ENCODE measurements around the gene CELF4.

CELF4 gene

DNA sequence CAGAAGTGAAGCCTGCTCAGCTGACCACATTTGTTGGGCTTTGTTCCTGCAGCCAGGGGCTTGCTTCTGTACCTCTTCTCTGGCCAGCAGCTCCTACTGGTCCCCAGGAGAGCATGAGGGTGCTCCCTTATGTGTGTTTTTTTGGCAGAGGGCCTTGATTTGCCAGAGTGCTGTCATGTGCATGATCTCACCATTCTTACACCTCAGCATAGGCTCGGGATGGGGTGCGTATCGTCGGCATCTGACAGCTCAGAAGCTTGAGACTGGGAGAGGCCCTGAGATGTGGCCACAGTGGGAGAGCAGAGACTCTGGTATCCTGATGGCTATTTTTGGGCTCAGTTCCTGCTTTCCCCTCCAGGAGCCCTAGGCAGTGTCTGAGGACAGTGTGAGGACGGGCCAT lies 71.2 kb downstream of the CELF4 start:
- DNase-seq (ENCODE audit: low read depth): no peak

DNA sequence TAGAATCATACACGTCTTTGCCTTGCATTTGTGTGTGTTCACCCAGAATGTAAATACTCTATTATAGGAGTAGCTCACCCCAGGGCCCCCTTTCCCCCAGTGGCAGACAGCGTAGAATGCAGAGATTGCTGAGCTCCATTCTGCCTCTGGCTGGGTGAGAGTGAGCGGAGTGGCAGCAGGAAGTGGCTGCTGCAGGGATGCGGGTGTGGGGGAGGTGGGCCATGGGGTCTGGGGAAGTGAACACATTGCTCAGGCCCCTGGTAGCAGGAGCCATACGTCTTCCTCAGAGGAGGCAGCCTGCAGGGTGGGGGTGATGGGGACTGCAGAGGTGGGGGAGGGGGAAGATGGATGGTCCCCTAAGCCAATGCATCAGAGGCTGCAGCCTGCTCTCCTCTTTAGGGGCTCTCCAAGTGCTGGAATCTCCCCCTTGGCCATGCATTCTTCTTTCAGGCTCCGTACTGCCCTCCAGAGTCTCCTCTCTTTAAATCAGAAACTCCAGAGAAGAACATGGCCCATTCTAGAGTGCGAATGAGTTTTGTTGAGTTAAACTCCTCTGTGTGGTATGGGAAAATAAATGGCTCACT lies 72.2 kb downstream of the CELF4 start:
- no peak for DNase-seq (ENCODE audit: low read depth)

DNA sequence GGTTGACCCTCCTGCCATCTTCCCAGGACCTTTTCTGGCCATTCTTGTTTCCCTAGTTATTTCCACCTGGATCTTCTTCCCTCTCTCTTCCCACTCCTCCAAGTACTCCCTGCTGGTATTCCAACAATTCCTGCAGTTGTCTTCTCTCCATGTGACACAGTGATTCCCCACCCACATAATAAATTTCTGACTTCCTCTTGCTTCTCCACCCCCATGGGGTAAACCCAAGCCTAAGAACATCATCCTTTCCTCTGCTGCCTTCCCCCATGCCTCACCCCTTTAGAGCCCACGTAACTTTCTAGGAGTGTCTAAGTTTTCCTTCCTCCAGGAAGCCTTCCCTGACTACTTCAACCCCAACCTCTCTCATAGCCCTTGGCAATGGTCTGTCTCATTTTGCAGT lies 72.6 kb downstream of the CELF4 start:
- DNase-seq (ENCODE audit: low read depth): no peak

DNA sequence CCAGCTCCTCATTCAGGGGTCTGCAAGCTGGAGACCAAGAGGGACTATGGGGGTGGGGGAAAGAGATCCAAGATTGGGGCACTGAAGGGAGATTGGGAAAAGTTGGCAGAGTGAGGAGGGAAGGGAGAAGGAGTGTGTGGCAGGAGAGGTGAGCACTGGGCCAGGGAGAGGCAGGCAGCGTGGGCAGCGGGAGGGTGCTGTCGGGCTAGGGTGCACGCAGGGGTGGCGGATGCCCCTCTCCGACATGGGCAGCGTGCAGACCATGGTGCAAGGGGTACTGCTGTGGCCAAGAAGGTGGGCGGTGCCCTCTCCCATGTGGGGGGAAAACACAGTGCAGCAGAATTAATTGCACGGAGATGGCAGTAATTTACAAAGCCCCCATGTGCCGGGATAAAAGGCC lies 74.1 kb downstream of the CELF4 start:
- no peak for DNase-seq (ENCODE audit: low read depth)

DNA sequence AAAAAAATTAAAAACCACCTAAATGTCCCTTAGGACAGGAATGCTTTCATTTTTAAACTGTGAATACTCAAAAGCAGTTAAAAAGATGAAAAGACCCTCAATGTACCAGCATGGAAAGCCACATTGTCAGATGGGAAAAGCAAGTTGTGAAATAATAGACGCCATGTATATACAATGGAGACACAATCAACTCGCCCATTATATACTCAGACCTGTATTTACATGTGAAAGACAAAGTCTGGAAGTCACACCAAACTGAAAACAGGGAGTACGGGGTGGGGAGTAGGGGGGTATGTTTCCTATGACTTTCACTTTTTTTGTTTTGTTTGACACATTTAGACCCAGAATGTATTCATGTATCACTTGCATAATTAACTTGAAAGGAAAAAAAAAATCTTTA lies 75.6 kb downstream of the CELF4 start:
- no peak for DNase-seq (ENCODE audit: low read depth)

DNA sequence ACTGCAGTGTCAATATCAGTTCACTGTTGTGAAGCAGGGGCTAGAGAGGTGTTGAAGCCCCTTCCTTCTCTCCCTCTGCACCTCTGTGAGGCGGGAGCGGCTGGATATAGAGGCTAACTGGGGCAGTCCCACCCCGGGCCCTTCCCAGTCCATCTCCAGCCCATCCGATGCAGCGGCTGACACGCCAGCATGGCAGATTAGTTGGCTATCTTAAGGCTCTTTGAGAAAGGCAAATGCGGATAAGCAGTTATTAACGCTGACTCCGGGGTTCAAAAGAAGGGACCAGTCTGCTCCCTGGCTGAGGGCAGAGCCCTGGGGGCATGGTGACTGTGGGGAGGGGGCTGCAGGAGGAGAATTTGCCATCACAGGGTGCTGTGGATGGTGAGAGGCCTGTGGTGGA lies 76.6 kb downstream of the CELF4 start:
- no peak for DNase-seq (ENCODE audit: low read depth)

DNA sequence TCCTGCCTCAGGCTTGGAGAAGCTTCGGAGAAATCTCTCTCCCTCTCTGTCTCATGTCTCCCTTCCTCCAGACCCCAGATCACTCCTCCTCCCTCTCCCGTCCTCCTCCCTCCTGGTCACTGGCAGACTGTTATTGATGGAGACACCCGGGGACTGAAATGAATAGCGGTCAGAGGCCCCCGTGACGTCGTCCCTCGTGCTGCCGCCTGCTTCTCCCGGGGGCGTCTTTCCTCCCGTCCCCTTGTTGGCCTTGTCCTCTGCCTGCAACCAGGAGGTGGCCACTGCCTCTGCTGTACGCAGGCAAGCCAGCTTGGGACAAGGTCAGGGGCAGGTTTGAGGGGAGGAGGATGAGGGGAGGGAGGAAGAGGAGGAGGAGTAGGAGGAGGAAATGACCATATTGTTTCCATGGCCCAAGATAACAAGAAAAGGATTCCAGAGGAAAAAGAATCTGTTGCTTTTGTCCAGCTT lies 78.2 kb downstream of the CELF4 start:
- no peak for DNase-seq (ENCODE audit: low read depth)

DNA sequence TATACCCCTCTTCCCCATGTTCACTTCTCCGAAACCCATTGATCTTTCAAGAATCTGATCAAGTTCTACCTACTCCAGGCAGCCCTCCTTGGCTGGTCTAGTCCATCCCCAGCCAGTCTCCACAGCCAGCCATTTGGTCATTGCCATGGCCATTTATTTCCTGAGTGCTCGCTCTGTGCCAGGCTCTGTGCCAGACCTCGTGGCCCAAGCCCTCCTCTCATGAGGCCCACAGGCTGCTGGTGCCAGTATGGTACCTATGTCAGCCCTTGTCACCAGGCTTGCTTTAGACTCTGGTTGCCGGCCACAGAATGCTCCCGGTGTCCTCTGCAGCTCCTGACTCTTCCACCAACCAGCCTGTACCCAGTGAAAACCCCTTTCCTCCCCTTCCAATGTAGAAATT lies 78.8 kb downstream of the CELF4 start:
- no peak for DNase-seq (ENCODE audit: low read depth)

DNA sequence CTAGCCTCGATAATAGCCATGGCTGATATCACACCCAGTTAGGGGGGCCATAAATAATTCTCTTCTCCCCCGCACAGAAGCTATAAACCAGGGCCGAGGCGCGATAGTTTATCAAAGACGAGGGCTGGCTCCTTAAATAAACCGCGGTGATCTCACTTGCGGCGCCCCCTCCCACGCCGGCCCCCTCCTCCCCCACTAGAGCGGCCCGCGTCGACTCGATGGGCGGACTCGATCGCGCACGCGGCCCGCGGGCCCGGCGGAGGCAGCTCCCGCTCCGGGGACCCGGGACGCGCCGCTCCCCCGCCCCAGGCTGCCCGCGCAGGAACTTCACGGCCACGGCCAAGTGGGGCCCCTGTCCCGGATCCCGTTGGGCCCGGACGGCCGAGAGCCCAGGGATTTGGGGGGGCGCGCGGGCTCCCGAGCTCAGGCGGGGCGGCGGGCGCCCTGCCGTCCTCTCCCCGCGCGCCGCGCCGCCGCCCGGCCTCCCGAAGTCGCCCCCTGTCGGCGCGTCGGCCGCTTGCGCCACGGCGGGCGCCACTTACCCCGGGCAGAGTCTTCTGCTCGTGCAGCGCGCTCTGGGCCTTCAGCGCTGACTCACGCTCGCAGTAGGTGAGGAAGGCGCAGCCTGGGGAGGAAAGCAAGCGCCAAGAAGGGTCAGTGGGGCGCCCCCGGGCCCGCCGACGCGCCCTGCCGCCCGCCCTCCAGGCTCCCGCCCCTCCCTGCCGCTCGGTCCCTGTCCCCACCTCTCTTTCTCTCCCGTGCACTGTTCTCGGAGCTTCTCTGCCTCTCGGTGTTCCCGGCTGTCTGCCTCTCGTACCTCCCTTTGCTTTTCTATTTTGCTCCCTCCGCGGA lies 80.4 kb downstream of the CELF4 start:
- no peak for DNase-seq (ENCODE audit: low read depth)

DNA sequence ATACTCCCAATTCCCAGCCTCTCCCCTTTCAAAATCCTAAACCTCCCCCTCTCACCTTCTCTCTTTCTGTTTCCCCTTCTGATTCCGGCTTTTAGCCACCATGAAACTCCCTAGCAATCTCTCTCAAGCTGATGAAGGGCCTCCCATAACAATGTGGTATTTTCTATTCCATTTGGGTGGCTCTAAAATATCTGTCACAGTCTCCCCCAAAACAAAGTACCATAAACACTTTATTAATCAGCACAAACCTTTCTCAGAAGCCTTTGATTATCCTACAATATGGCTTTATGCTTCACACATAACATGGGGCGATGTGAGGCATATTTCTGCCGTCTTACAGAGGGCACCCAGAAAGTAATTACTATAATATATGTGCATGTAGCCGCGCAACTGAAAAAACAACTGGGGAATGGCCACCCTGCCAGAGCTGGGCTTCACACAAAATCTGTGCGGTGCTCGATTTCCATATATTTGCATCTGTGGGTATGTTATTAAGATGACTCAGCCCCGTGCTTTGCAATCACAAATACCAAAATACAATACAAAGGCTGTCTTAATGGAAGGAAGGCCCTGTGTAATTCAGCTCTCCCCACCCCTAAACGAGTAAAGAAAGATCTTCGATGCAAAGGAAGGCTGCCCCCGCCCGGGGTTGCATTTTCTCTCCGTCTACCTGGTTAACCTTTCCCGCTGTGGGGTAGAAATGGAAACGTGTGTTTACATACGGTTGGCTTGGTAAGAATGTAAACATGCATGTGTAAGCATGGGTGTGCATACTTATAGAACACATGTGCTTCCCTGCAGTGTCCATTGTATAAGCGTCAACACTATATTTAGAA lies 81.4 kb downstream of the CELF4 start:
- no peak for DNase-seq (ENCODE audit: low read depth)

DNA sequence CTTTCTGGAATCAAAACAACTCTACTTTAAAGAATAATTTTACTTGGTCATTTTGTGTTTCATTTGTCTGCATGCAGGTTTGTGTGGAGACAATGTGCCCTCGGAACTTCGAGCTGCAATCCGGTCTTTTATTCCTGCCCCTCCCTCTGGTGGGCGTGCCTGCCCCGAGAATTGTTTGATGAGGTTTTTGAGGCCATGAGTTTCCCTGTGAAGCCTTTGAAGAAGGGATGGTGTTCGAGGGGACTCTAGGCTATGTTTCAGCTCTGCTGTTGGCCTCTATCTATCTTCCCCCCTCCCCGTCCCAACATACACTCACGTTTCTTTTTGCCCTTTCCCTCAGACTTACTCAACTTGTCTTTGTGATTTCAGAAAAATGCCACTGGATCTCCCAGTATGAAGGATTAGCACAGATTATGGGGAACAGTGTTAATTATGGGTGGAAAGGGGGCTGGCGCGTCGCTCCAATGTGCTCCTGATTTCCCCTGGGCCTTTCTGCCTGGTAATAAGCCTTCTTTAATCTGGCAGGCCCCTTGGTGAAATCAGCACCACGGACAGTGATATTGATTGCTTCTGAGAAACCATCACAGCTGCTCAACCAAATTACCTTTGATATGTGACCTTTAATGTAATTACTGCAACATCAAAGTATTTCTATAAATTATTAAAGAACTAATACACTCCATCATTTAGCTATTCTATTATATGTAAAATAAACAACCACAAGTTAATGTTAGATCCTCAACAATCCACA lies 82.2 kb downstream of the CELF4 start:
- no peak for DNase-seq (ENCODE audit: low read depth)

DNA sequence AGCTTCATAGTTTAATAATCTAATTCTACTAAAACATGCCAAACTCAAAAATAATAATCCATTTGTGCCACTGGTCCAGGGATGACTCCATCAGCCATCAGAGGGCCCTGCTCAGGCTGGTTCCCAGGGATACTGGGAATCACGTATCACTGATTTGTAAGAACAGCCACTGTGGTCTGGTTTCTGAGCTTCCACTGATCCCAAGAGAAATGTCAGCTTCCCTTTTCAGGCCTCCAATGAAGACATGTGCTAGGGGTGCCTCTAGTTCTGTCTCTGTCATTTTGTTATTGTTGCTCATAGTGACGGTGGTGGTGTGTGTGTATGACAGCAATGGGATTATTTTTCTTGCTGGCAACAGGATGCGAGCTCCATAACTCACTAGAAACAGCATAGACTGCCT lies 83.2 kb downstream of the CELF4 start:
- DNase-seq (ENCODE audit: low read depth): no peak

DNA sequence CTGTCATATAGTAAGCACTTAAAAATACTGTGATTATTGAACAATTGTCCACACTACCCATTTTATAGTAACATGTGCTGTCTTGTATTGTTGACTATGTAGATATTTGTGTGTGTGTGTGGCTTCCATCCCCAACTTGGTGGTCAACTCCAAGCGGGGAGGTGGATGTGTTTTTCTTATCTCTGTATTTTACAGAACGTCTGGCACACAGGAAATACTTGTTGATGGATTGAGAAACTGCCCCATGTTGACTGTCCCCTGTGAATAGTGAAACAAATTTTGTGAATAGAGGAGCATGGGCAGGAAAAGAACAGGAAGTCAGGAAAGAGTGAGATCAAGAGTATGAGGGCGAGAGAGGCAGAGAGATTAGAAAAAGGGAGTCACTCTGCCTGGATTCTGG lies 83.6 kb downstream of the CELF4 start:
- no peak for DNase-seq (ENCODE audit: low read depth)

DNA sequence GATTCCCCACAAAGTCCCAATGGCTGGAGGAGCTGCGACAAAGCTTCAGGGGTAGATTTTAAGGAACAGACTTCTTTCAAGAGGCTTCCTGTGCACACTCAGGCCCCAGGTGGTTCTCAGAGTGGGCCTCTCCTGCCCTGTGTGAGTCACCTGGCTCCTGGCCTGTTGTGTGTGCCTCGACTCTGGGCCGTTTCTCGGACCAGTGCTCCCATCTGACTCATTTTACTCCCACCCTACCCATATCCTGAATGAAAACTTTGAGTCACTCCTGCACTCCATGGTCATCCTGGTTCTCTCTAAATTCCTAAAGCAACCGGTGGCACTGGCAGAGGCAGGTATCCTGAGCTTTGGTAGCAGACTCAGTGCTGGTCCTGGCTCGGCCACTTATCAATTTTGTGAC lies 84.1 kb downstream of the CELF4 start:
- peak; percentile 3 for DNase-seq (ENCODE audit: low read depth)

DNA sequence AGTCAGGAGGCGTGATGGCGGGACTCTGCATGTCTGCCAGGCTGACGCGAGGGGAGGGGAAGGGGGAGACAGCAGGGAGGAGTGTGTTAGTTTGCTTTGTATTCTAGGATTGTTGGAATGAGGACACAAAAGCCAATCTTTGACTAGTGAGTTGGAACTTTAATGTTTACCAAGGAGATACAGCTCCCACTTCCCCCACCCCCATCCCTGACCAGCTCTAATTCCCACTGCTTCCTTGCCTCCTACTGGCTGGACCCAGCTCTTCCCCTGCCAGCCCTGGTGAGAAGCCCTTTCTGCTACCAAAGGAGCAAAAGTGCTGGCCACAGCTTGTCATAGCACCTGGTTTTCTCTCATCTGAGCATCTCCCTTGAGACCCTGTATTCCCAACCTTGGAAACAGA lies 84.5 kb downstream of the CELF4 start:
- no peak for DNase-seq (ENCODE audit: low read depth)

DNA sequence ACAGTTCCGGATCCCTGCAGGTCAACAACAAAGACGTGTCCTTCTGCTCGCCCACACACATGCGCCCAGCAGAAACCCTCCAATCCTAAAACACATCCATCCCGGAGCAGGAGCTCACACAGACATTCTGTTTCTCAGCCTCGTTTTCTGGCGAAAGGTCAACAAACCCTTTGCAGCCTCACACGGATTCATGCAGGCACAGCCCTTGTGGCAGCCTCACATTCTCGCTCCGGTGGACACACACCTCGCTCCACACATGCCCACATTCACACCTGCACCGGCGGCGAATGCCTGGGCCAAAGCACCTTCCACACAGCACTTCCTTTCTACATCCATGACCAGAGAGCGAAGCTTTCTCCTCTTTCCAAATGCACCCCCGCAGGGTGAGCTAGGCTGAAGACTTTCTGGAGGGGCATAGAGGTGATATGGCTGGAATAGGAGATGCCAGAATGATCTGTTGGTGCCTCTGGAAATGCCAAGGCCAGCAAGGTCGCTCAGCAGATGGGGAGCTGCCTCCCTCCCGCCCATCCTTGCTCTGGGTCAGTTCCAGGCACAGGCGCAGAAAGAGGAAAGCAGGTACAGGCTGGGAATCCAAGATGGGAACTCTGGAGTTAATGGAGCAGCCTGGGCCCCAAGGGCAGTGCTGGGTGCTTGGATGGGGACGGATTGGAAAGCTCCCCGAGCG lies 88.8 kb downstream of the CELF4 start:
- DNase-seq (ENCODE audit: low read depth): no peak

DNA sequence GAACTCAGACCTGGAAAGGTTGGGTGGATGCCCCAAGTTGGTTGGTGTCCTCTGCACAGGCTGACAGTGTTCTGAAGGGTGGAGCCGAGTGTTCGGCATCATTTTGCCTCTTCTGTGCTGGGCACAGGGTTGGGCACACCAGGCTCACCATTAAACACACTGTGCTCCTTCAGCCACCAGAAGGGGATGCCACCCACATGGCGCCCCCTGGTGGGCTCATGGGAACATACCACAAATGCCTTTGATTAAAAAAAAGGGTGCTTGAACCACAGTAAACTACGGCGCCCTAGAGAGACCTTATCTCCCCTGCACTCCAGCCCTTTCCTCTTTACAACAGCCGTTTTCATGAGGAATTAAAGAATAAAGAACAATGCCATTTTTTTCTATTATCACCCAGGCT lies 89.4 kb downstream of the CELF4 start:
- peak; percentile 26 for DNase-seq (ENCODE audit: low read depth)

DNA sequence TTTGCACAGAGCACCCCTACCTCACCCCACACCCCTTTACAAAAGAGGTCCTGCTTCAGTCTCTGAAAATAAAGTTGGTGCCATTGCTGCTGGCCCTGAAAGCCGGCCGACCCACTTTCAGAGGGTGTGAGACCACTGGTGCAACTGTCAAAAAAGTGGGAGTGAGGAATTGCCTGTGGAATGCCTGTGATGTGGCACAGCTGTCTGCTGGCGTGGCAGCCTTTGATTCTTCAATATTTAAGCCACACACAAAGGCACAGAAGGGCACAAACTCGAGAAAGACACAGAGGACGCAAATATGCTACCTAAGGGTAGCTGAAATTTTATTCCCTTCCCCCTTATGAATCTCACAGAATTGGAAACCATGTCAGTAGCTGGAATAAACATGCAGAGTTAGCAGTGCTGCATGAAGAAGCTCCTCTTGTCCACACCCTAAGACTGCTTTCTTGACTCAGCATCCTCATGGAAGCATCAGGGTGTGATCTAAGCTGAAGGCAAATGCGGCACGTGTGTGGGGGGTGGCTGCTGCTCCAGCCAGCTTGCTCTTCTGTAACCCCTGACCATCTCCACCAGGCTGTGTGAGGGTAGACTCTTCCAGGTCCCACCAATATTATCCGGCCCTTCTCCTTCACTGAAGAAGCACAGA lies 92.3 kb downstream of the CELF4 start:
- DNase-seq (ENCODE audit: low read depth): no peak

DNA sequence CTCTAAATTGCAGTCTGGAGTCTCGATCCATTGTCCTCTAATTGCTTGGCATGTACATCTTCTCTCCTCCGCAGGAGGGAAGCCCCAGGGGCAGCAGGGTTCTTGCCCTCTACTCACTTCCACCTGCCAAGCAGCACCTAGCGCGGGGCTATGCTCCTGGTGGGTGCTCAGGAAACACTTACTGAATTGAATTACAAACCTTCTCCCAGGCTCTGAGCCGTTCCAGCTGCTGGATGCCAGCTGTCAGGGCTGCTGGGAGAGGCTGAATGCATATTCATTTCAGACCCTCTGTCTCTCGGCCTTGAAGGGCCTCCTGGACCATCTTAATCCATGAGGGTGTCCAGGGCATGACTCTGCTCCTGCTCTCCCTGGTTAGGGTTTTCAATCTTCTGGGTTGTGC lies 94.0 kb downstream of the CELF4 start:
- no peak for DNase-seq (ENCODE audit: low read depth)

DNA sequence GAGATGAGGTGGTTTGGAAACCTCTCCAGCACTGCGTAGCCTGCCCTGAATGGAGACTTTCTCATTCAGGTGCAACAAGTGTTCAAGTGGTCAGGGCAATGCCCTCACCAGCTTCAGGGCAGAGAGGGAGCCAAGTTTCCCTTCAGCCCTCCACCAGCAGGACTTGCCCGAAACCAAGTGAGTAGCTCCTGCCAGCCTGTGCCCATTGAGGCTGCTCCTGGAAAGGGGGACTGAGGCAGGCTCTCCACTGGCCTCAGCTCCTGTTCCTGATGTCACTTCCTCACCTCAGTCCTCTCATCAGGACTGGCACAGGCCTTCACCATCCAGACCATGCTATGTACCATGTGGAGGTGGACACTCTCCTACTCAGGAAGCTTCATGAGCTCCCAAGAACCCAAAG lies 94.6 kb downstream of the CELF4 start:
- DNase-seq (ENCODE audit: low read depth): no peak

DNA sequence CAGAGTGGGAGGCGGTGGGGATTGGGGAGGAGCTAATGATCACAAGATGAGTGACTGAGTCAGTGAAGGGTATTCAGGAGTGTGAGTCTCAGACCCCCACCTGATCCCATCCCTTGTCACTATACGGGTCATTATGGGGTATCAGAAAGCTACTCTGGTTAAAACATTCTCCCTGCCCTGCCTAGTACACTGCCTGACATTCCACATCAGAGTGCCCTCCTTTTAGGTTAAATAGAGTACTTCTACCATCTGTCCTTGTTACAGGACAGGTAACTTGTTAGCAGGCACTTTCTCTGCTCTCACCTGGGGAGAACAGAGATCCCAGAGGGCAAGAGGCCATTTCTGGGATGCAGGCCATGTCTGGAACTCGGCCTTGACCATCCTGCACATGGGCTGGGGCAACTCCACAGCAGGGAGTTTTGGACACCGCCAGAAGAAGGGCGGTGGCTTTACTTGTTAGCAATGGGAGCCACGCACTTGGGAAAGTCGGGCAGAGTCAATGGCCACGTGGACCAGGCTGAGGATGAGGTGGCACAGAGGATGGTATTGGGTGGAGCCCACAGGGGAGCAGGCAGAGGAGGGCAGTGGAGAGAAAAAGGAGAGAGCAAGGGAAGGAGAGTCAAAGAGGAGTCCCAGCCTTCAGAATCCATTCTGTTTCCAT lies 98.5 kb downstream of the CELF4 start:
- DNase-seq (ENCODE audit: low read depth): no peak
